Kidney (tissue), 14 donors: Measurements from ENCODE around the gene GADD45GIP1. TPM values are rescaled to one million over a fixed set of nuclear protein-coding genes. Genes with fewer than 3 reads are reported as not detected.

Experiments used
- DNase-seq, 5 donors: peaks; one replicate each; pipeline ENCODE4 v3.0.0-alpha.2; 2013 to 2020
- FAIRE-seq: peaks from 2 replicates; lab custom pipeline; 2012; peaks lifted over from hg19 to GRCh38; lab: Jason Lieb, UNC
- H3K27ac ChIP-seq, 2 donors: one replicate each; pipeline ENCODE4 v1.7.0; 2013; ENCODE audit warnings: low read depth in 2 of 2, low read length in 2 of 2, inconsistent platforms in 1 of 2
- H3K27me3 ChIP-seq: one replicate; pipeline ENCODE4 v1.7.1; 2013; ENCODE audit warnings: low read length, inconsistent platforms; ENCODE audit not compliant: control insufficient read depth, insufficient read depth
- H3K36me3 ChIP-seq, 3 donors: one replicate each; pipeline versions ENCODE4 v1.7.0 to v1.7.1; 2013; ENCODE audit warnings: low read length in 3 of 3, control low read depth in 1 of 3, inconsistent platforms in 1 of 3; ENCODE audit not compliant: insufficient read depth in 3 of 3, control insufficient read depth in 2 of 3
- H3K4me1 ChIP-seq, 3 donors: one replicate each; pipeline versions ENCODE4 v1.7.0 to v1.7.1; 2013; ENCODE audit warnings: low read length in 3 of 3, inconsistent platforms in 1 of 3, low read depth in 1 of 3; ENCODE audit not compliant: control insufficient read depth in 2 of 3, insufficient read depth in 2 of 3
- H3K4me3 ChIP-seq, 3 donors: one replicate each; pipeline versions ENCODE4 v1.7.0 to v1.8.1; 2013; ENCODE audit warnings: low read length in 3 of 3, control low read depth in 1 of 3, inconsistent platforms in 1 of 3
- H3K9ac ChIP-seq, 3 donors: one replicate each; pipeline versions ENCODE4 v1.7.0 to v1.7.1; 2013; ENCODE audit warnings: low read length in 3 of 3, control low read depth in 1 of 3, inconsistent platforms in 1 of 3
- H3K9me3 ChIP-seq, 3 donors: one replicate each; pipeline versions ENCODE4 v1.7.0 to v1.7.1; 2013; ENCODE audit warnings: low read length in 3 of 3, control low read depth in 1 of 3, inconsistent platforms in 1 of 3; ENCODE audit not compliant: control insufficient read depth in 2 of 3, insufficient read depth in 1 of 3
- CTCF ChIP-seq: IDR thresholded peaks from 3 replicates; pipeline ENCODE4 v1.5.1; 2012; ENCODE audit warnings: mild to moderate bottlenecking, moderate library complexity, borderline replicate concordance; ENCODE audit not compliant: insufficient read depth; ENCODE audit errors: extremely low read depth
- intact Hi-C: fragments of 100-400 bp; cut with DNase I; formaldehyde crosslinking; loops from one replicate; pipeline ENCODE4 v1.11.1; 2022
- polyA plus RNA-seq: library from polyadenylated mRNA; stranded (reverse); fragments of 350-450 nt; fragmentation: Illumina TruSeq; extraction: RNeasy Lipid Tissue Mini Kit (QIAGEN cat#74804); gene quantifications from one replicate; pipeline ENCODE4 v1.2.3, GENCODE V29; 2014; ENCODE audit warnings: low read depth, low replicate concordance; ENCODE audit not compliant: insufficient read depth
- total RNA-seq: library from RNA; stranded (reverse); fragmentation: NEBNext Ultra II Directional; extraction: Animal tissue kit (Norgen Biotek cat#: 25700); gene quantifications from one replicate; pipeline ENCODE4 v1.2.1, GENCODE V29; 2021
- donor health status: control.
- donor health status: control.
- donor health status: control.
- donor health status: control.
- donor health status: control.
- donor health status: DM: yes; HTN: yes; CAD: no.
- donor health status: Normal renal cell carcinoma (clear cell type).

GADD45GIP1 gene
- total and polyA plus RNA-seq, 2 donors from 2014 or later = 18.4 to 71.3 TPM

GRCh38 chr19:12932392-12933286 lies 24.4 kb downstream of the GADD45GIP1 start:
- DNase-seq = peak in 1 of 5 donors; percentile 43
- FAIRE-seq = no peak
- H3K36me3 ChIP-seq = peaks cover 2 to 10% (median 8%) of the 10 kb centered on the region in 3 donors
- H3K9me3 ChIP-seq = no peaks in the 10 kb centered on the region
- peak overlapping the region; percentile 74 to 83 (median 83) for H3K9ac ChIP-seq
- peak overlapping the region; percentile 83 to 91 (median 87) for H3K4me3 ChIP-seq
- peaks cover 0 to 15% (median 11%) of the 10 kb centered on the region in 3 donors for H3K4me1 ChIP-seq
- no peak for TF ChIP-seq CTCF
- H3K27me3 ChIP-seq = no peaks in the 10 kb centered on the region
- H3K27ac ChIP-seq = no peak overlapping the region
- intact Hi-C loops = no loop called here

- Histone ChIP-seq H3K4me1 (peaks cover 0 to 11% (median 8%) of the 10 kb centered on the region in 3 donors), H3K4me3 (no peak overlapping the region), H3K9ac (no peak overlapping the region), H3K27ac (no peak overlapping the region), H3K9me3 (no peaks in the 10 kb centered on the region), H3K27me3 (no peaks in the 10 kb centered on the region), H3K36me3 (peaks cover 6 to 17% (median 16%) of the 10 kb centered on the region in 3 donors)
- no peak for TF ChIP-seq CTCF
- intact Hi-C loops = no loop called here
- FAIRE-seq = no peak
- peak in 1 of 5 donors; percentile 43 for DNase-seq
These were observed 26.9 kb downstream of the GADD45GIP1 start for GRCh38 chr19:12930002-12930645.

- DNase-seq = peak in 1 of 5 donors; percentile 76
- Histone ChIP-seq H3K27me3 (no peaks in the 10 kb centered on the region), H3K9ac (no peak overlapping the region), H3K9me3 (no peaks in the 10 kb centered on the region), H3K4me3 (no peak overlapping the region), H3K36me3 (peaks cover 8 to 34% (median 32%) of the 10 kb centered on the region in 3 donors), H3K27ac (no peak overlapping the region), H3K4me1 (no peaks in the 10 kb centered on the region)
- no peak for TF ChIP-seq CTCF
- intact Hi-C loops = no loop called here
- FAIRE-seq = no peak
These were observed 32.3 kb downstream of the GADD45GIP1 start for GRCh38 chr19:12924621-12925310.
